Measurements from ENCODE around the gene ARHGAP9.
A peak's percentile ranks its signal among the peaks of the same experiment; 100 is the strongest.
"Not testable (repeated sequence)": the region's sequence is repeated elsewhere in the genome, so short reads cannot be mapped to it uniquely, and the experiment has no call there.

Gene ARHGAP9

DNA sequence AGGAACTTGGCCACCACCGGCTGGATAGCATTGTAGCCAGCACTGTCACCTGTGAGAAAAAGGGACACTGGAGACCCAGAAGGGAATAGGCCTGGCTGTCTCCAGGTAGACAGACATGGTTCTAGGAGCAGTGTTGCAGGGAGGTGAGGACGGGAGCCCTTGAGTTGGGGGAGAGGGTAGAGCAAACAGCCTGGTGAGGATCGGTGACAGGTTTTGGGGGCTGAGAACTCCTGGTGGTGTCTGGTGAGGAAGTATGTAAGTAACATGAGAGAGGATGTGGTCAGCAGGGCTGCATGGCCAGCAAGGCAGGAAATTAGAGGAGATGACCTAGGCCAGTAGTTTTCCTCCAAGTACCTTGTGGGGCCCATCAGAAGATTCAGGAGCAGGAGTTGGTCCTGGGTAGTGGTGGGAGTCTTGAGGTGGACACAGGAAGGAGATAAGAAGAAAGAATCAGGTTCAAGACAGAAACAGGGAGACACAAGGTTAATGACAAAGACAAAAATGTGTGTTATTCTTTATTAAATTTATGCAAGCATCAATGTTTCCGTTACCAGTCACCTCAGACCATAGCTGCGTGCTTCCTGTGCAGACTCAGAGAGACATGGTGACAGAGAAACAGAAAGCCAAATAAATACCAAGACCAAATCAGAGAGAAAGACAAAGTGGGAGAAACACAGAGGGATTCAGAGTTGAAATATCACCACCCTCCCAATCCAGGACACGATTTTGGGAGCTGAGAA is at the start of gene ARHGAP9:
Gene ARHGAP9, minus strand, starts transcription at position 491 of the 740 bp plus-strand sequence. Its CDS starts 460 bp downstream, at position 31.
- DNase-seq (ENCODE audit: low read depth): no peak

DNA sequence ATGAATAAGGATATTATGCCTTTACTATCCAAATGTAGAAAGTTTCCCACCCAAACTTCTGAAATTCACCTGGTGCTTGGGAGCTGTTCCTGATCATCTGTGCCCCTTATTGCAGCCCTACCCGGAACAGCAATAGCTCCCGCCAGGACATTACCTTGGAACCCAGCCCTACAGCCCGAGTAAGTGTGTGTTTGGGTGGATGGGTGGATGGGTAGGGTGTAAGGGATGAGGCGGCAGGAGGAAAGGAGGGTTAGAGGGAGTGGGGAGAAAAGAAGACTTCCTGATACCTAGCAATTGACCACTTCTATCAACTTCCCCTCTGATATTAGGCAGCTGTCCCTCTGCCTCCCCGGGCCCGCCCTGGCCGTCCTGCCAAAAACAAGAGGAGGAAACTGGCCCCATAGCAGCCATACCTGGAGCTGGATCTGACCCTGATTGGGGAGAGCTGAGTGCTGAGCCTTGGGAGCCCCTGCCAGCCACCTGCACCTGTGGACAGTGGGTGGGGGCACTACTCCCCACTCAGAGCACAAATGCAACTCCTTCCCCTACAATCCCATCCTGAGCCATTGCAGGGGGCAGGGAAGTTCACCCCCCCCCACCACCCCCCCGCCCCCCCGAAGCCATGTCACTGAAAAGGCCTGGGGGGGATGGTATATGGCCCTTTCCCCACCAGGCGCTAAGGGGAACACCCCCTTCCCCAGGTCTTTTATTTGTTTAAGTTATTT is 49.3 kb upstream of the ARHGAP9 start:
- DNase-seq (ENCODE audit: low read depth): no peak

DNA sequence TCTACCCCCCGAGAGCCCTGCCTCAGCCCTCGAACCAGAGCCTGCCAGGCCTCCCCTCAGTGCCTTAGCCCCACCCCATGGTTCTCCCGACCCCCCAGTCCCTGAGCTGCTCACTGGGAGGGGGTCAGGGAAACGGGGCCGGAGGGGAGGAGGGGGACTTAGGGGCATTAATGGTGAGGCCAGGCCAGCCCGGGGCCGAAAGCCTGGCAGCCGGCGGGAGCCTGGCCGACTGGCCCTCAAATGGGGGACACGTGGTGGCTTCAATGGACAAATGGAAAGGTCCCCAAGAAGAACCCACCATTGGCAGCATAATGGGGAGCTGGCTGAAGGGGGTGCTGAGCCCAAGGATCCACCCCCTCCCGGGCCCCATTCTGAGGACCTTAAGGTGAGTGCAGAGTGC is 48.5 kb upstream of the ARHGAP9 start:
- no peak for DNase-seq (ENCODE audit: low read depth)

DNA sequence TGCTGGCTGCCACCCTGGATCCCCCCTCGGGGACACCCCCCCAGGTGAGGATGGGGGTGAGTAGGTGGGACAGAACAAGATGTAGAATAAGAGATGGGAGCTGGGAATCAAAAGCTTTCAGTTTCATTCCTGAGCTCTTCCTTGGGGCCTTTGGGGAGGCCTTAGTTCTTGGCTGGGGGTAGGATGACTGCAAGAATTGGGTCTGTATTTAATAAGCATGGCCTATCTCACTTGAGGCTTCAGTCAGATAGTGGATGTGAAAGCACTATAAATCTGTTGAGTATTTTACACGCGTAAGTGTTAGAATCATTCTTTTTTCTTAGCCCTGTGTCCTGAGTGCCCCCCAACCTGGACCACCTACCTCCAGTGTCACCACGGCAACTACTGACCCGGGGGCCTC is 47.5 kb upstream of the ARHGAP9 start:
- no peak for DNase-seq (ENCODE audit: low read depth)

DNA sequence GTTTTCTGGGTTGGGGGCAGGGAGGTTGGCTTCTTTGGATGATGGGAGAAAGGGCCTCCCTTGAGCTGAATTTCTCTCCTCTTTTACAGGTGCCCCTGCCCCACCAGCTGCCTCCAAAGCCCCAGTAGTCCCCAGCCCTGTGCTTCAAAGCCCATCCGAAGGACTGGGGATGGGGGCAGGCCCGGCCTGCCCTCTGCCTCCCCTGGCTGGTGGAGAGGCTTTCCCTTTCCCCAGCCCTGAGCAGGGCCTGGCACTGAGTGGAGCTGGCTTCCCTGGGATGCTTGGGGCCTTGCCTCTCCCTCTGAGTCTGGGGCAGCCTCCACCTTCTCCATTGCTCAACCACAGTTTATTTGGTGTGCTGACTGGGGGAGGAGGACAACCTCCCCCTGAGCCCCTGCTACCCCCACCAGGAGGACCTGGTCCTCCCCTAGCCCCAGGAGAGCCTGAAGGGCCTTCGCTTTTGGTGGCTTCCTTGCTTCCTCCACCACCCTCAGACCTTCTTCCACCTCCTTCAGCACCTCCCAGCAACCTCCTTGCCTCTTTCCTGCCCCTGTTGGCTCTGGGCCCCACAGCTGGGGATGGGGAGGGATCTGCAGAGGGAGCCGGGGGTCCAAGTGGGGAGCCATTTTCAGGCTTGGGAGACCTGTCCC is 46.9 kb upstream of the ARHGAP9 start:
- DNase-seq (ENCODE audit: low read depth): no peak

DNA sequence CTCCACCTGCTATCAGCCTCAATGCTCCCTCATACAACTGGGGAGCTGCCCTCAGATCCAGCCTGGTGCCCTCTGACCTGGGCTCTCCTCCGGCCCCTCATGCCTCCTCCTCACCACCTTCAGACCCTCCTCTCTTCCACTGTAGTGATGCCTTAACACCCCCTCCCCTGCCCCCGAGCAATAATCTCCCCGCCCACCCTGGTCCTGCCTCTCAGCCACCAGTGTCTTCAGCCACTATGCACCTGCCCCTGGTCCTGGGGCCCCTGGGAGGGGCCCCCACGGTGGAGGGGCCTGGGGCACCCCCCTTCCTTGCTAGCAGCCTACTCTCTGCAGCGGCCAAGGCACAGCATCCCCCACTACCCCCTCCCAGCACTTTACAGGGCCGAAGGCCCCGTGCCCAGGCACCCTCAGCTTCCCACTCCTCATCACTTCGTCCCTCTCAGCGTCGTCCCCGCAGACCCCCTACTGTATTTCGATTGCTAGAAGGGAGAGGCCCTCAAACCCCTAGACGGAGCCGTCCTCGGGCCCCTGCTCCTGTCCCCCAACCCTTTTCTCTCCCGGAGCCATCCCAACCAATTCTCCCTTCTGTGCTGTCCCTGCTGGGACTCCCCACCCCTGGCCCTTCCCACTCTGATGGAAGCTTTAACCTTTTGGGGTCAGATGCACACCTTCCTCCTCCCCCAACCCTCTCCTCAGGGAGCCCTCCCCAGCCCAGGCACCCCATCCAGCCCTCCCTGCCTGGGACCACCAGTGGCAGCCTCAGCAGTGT is 46.1 kb upstream of the ARHGAP9 start:
- no peak for DNase-seq (ENCODE audit: low read depth)

DNA sequence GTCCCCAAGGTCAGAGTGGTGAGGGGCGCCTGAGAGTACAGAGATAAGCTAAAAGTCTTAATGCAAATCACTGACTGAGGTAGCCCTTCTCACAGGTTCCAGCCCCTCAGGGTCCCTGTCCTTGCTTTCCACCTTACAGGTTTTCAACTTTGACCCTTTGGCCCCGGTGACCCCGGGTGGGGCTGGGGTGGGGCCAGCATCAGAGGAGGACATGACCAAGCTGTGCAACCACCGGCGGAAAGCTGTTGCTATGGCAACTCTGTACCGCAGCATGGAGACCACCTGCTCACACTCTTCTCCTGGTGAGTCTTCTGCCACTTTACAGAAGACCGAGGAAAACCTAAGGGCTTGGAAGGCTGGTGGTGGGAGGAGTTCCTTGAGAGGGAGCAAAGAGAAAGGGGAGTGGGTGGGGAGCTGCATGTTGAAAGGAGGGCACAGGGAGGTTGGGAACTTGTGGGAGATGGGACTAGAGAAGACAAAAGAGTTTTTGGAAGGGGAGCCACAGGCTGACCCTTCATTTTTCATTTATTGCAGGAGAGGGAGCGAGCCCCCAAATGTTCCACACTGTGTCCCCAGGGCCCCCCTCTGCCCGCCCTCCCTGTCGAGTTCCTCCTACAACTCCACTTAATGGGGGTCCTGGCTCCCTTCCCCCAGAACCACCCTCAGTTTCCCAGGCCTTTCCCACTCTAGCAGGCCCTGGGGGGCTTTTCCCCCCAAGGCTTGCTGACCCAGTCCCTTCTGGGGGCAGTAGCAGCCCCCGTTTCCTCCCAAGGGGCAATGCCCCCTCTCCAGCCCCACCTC is 45.3 kb upstream of the ARHGAP9 start:
- no peak for DNase-seq (ENCODE audit: low read depth)

DNA sequence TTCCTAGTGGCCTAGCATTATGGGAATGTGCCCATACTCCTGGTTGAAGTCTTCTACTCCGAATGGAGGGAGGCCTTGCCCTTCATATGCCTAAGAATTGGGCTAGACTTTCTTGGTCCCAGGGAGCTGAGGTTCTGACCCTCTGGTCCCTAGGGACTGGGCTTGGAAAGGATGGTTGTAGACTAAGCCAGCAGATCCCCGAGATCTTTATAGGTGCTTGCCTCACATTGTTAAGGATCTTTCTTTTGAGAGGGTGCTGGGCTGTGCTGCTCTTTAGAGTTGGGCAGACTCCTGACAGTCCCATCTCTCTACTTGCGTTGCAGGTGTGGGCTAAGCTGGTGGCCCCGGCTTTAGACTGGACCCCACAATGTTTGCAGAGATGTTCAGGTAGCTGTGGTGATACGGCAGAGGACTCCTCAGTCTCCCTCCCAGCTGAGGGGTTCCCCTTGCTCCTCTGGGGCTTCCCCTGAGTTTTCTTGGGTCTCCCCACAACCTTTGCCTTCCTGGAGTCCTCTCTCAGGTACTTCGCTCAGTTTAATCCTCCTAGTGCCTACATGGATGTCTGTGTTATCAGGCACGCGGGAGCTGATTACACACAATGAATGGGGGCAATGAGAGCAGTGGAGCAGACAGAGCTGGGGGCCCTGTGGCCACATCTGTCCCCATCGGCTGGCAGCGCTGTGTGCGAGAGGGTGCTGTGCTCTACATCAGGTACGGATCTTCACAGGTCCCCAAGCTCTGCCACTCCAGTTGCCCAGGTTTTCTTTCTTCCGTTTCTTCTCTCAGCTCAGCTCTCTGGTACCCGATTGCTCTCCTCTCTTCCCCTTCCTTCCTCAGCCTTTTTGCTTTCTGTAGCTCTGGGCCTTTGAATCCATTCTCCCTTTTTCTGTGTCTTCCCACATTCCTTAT is 44.3 kb upstream of the ARHGAP9 start:
- DNase-seq (ENCODE audit: low read depth): no peak

DNA sequence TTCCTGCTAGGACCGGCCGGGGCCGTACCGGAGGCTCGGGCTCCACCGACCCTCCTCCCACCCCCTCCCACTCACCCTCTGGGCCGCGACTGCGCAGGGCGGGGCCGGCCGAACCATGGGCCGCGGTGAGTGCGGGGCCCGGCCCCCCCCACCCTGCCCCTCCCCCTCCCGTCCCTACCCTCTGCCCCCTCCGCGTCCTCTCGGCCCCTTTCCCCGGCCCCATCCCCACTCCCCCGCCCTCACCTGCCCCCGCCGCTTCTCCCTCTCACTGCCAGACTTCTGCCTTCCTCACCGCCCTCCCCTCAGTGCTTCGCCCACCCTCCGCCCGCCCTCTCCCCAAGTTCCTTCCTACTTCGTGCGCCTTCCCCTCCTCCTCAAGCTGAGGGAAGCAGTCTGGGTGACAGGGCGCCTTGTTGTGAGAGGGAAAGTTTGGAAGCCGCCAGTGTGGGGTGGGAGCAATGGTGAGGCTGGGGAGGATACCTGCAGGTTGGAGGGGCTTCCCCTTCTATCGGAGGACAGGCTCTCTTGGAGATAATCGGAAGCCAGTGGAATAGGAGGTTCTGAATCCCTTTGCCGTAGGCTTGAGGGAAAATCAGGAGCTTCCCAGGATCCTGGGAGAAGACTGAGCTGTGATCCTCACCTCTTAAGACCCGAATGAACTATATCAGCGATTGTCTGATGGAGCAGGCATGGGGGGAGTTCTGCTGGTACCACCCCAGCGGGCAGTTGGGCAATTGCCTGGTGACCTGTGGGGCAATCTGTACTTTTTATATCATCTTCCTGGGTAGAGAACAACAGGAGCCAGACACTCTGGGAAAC is 43.4 kb upstream of the ARHGAP9 start:
- DNase-seq (ENCODE audit: low read depth): no peak

DNA sequence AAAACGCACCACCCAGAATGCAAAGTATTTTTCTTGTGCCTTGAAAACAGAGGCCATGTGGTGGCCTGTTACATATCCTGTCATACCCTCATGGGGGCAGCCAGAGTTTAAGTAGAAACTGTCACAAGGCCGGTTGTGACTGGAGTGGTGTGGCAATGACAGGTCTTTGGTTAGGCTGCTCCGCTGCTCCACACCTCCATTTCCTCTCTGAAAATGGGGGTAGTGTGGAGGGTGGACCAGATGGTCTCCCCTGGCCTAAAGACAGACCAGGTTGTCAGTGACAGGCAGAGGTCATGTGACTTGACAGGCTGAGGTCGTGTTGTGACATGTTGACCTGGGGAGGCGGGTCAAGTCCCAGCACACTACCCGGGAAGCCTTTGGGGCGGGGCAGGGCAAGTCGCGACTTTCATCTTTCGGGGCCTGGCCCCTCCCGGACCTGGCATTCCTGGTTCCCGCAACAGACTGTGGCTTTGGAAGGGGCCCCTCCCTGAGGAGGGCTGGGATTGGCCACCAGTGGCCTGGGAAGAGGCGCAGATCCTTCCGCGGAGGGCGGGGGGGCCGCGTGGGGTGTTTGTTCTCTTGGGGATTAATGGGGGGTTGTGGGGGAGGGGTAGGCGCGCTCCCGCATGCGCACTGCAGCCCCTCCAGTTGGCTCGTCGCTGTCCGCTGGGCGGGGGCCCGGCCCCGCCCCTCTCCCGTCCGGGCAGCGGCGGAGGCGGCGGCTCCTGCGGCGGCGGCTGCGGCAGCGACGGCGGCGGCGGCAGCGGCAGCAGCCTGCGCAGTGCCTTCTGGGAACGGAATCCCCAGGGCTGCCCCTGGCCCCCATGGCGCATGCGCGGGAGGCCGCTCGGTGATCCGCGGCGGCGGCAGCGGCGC is 42.6 kb upstream of the ARHGAP9 start, which contains the start of gene MBD6:
Gene MBD6, plus strand, starts transcription at position 814 of the 876 bp plus-strand sequence. CDS start 1,480 bp downstream, outside the sequence.
- DNase-seq (ENCODE audit: low read depth): peak; percentile 74

DNA sequence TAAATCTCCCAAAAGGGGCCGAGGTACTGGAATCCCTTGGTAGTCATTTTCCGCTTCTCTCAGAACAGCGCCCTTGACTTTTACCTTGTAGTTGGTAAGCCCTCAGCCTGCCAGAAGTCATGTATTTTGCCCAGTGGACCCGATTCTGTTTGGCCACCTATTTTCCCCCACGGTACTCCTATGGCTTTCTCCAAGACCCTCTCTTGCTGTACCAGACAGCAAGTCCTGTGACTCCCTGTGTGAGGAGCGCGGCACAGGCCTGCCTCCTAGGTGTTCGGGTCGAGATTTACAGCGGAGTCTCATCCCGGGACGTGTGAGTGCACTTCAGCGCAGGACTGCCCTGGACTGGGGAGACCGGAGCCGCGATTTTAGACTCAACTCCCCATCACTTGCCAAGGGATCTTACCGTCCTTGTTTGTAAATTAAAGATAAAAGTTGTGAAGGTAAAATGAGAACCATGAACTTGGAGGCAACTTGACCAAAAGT is 41.9 kb upstream of the ARHGAP9 start:
- no peak for DNase-seq (ENCODE audit: low read depth)

DNA sequence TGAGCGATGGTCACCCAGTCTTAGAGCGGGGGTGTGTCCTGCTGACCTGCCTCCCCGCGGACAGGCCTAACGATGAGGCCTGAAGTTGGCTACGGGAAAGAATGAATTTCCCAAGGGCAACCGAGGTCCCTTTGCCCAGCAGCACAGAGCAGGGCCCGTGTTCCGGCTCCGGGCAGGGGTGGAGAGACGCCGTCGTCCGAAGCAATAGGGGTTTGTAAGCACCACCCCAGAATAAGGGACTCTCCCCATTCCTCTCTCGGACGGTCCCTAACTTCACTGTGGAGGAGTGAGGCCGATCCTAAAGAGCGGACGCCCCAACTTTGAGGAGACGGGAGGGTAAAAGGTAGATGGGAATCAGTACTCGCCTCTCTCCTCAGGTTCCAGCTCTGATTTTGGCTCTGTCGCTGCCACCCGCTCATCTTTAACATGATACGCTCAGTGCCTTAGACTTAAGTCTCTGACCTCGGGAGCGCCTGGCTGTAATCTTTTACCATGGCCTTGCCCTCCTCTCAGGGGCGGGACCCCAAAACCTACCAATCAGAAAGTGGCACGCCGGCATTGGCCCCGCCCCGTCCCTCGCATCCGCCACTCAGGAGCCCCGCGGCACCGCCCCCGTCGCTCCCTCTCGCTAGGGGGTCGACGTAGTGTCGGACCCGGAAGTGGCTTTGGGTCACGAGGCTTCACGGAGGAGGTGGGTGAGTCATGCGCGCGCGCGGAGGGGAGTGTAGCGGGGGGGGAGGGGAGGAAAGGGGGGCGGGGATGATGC is 40.6 kb upstream of the ARHGAP9 start, which contains the start of gene DDIT3:
Gene DDIT3, minus strand, starts transcription at position 462 of the 766 bp plus-strand sequence. CDS start 3,108 bp downstream, outside the sequence.
- DNase-seq (ENCODE audit: low read depth): peak; percentile 99

DNA sequence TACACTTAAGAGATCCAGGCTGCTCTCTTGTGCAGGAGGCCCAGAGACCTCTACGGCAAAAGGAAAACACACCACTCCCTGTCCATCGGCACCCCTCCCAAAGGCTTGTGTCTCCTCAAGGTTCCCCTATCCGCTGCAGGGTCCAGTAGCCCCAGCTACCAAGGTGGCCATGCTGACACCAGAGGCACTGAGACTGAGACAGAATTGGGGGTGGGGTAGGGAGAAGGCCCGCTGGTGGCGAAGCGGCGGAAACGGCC is 40.1 kb upstream of the ARHGAP9 start:
- no peak for DNase-seq (ENCODE audit: low read depth)

DNA sequence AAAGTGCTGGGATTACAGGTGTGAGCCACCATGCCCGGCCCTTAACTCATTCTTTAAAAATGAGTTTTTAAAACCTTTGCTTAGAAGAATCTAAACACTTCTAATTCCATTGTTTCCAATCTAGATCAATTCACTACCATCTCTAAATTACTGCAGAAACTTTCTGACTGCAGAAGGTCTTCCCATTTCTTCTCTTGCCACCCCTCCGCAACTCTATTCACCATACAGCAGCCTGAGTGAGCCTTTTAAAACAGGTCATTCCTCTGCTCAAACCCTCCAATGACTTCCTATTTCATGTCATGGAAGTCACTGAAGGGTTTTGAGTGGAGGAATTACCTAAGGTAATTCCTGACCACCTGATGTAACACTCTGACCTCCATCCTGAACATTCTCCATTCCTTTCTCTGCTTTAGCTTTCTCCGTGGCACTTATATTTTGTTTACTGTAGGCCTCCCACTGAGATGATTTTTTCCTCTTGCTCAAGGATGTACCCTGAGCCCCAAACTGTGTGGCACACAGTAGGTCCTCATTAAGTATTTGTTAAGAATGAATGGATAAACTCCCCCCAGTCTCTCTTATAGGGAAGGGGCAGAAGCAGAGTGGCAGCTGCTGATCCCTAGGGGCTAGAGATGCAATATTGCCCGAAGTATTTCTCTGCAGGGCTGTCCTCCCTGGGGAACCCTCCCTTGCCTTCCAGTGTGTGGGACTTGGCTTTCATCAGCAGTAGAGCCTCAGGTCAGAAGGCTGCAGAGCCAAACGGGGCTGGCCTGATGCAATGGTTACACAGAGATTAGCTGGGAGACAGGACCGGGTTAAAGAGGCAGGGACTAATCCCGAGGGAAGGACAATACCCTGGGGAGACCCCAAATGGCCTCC is 39.5 kb upstream of the ARHGAP9 start:
- DNase-seq (ENCODE audit: low read depth): no peak

DNA sequence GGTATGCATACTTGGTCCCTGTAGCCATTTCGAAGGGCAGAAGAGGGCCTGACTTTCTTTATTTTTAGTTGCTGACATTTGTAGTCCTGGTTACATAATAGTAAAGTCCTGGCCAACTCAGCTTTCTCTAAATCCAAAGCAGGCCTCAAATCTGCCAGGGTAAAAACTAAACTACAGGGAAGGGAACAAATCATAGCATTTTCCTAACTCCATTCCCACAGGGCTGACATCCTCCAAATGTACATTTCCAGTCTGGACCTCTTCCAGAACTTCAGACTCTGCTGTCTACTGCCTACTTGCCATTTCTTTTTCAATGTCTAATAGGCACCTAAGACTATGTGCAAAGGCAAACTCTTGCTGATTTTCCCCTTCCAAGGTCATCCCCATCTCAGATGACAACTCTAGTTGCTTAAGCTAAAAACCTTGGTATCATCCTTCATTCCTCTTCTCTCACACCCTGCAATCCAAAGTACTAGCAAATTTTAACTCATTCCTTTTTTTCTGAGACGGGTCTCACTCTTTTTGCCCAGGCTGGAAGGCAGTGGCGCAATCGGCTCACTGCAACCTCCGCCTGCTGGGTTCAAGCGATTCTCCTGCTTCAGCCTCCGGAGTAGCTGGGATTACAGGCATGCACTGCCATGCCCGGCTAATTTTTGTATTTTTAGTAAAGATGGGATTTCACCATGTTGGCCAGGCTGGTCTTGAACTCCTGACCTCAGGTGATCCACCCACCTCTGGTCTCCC is 38.7 kb upstream of the ARHGAP9 start:
- DNase-seq (ENCODE audit: low read depth): no peak

DNA sequence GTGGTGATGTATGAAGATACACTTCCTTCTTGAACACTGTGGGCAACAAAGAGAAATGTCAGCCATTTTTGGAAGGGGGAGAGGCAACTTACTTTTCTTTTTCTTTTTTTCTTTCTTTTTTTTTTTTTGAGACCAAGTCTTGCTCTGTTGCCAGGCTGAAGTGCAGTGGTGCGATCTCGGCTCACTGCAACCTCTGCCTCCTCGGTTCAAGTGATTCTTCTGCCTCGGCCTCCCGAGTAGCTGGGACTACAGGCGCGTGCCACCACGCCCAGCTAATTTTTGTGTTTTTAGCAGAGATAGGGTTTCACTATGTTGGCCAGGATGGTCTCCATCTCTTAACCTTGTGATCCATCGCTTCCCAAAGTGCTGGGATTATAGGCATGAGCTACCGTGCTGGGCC is 38.1 kb upstream of the ARHGAP9 start:
- not testable (repeated sequence) for DNase-seq (ENCODE audit: low read depth)
